H1 (cell line): ENCODE results near the gene EFR3B. TPM values are rescaled to one million over a fixed set of nuclear protein-coding genes. Genes with fewer than 3 reads are reported as not detected.
A peak's percentile ranks its signal among the peaks of the same experiment; 100 is the strongest.

Experiments used
- CTCF ChIA-PET: fragments of 300-600 bp; sonication (Branson Sonifier 250); formaldehyde crosslinking; loops from one replicate; lab custom pipeline; 2021; ENCODE audit not compliant: partially characterized antibody; lab: Charles Lee
- POLR2A ChIA-PET: fragments of 300-600 bp; sonication (Branson Sonifier 250); formaldehyde crosslinking; loops from one replicate; lab custom pipeline; 2021; ENCODE audit warnings: inconsistent platforms; ENCODE audit not compliant: partially characterized antibody; lab: Charles Lee
- DNase-seq, 2 experiments: peaks; one replicate each; pipeline versions ENCODE4 v3.0.0 to v3.0.0-alpha.2; 2010 to 2022; ENCODE audit warnings: low spot score in 2 of 2, low read depth in 1 of 2, mixed read lengths in 1 of 2
- FAIRE-seq: peaks from 2 replicates; lab custom pipeline; 2011; peaks lifted over from hg19 to GRCh38; lab: Jason Lieb, UNC
- H2AFZ ChIP-seq: 2 replicates; pipeline ENCODE4 v1.8.1; 2012; ENCODE audit warnings: low read length, inconsistent platforms
- H2AK5ac ChIP-seq: 2 replicates; pipeline ENCODE4 v1.6.1; 2013; ENCODE audit warnings: low read depth, low read length
- H2BK120ac ChIP-seq: replicated peaks from 2 replicates; pipeline ENCODE3; 2013; ENCODE audit warnings: low read depth, low read length, inconsistent platforms
- H2BK12ac ChIP-seq: 2 replicates; pipeline ENCODE4 v1.6.1; 2013; ENCODE audit warnings: low read depth, low read length
- H2BK15ac ChIP-seq: 2 replicates; pipeline ENCODE4 v1.6.1; 2013; ENCODE audit warnings: low read length
- H2BK20ac ChIP-seq: 2 replicates; pipeline ENCODE4 v1.6.1; 2013; ENCODE audit warnings: low read length
- H2BK5ac ChIP-seq: 2 replicates; pipeline ENCODE4 v1.6.1; 2013; ENCODE audit warnings: low read depth, low read length
- H3K14ac ChIP-seq: 2 replicates; pipeline ENCODE4 v1.6.1; 2013; ENCODE audit warnings: inconsistent platforms; ENCODE audit not compliant: insufficient read length
- H3K18ac ChIP-seq: 2 replicates; pipeline ENCODE4 v1.6.1; 2013; ENCODE audit warnings: low read length; ENCODE audit errors: extremely low read depth
- H3K23ac ChIP-seq: 2 replicates; pipeline ENCODE4 v1.6.1; 2013; ENCODE audit warnings: inconsistent platforms; ENCODE audit not compliant: insufficient read length
- H3K23me2 ChIP-seq: 2 replicates; pipeline ENCODE4 v1.6.1; 2013; ENCODE audit warnings: low read depth, low read length
- H3K27ac ChIP-seq: 2 replicates; pipeline ENCODE4 v1.6.1; 2011; ENCODE audit warnings: low read depth, low read length, inconsistent platforms
- H3K27me3 ChIP-seq, 4 experiments: replicated peaks in 1 of 4; 1 replicate in 1 of 4; 2 replicates in 3 of 4; pipeline versions ENCODE4 v1.6.1 to v1.8.1; 2011 to 2013; ENCODE audit warnings: low read length in 3 of 4, mild to moderate bottlenecking in 3 of 4, inconsistent platforms in 2 of 4, mixed read lengths in 2 of 4, moderate library complexity in 1 of 4; ENCODE audit not compliant: control insufficient read depth in 3 of 4, insufficient read depth in 3 of 4; ENCODE audit errors: extremely low read depth in 1 of 4
- H3K36me3 ChIP-seq, 4 experiments: 2 replicates each; pipeline versions ENCODE4 v1.6.1 to v1.8.1; 2011 to 2013; ENCODE audit warnings: mild to moderate bottlenecking in 4 of 4, low read length in 3 of 4, moderate library complexity in 2 of 4, control low read depth in 1 of 4, inconsistent platforms in 1 of 4; ENCODE audit not compliant: insufficient read depth in 4 of 4, control insufficient read depth in 2 of 4
- H3K4ac ChIP-seq: replicated peaks from 2 replicates; pipeline ENCODE3; 2013; ENCODE audit warnings: low read length, low read depth, mixed read lengths, inconsistent platforms; ENCODE audit not compliant: insufficient read length
- H3K4me1 ChIP-seq, 4 experiments: replicated peaks in 1 of 4; 1 replicate in 1 of 4; 2 replicates in 3 of 4; pipeline versions ENCODE4 v1.6.1 to v1.8.1; 2011 to 2013; ENCODE audit warnings: low read length in 3 of 4, inconsistent platforms in 2 of 4, mixed read lengths in 1 of 4; ENCODE audit not compliant: insufficient read depth in 4 of 4, control insufficient read depth in 3 of 4
- H3K4me2 ChIP-seq, 2 experiments: 2 replicates each; pipeline versions ENCODE4 v1.6.1 to v1.8.1; 2011 to 2013; ENCODE audit warnings: low read depth in 2 of 2, low read length in 2 of 2, control low read depth in 1 of 2, inconsistent platforms in 1 of 2, mild to moderate bottlenecking in 1 of 2; ENCODE audit not compliant: insufficient read depth in 1 of 2
- H3K4me3 ChIP-seq, 4 experiments: fragments of 200-600, 300-600 bp in 1 of 4; sonication (generic), shearing (Covaris generic), sonication (Bioruptor Twin) in 1 of 4; 2 replicates each; pipeline versions ENCODE4 v1.5.1 to v1.8.1; 2011 to 2016; ENCODE audit warnings: low read length in 4 of 4, low read depth in 3 of 4, control low read depth in 2 of 4, inconsistent platforms in 2 of 4, mild to moderate bottlenecking in 2 of 4, mixed read lengths in 1 of 4, moderate library complexity in 1 of 4; ENCODE audit not compliant: insufficient read depth in 2 of 4; ENCODE audit errors: extremely low read depth in 1 of 4
- H3K56ac ChIP-seq: replicated peaks from 2 replicates; pipeline ENCODE3; 2013; ENCODE audit warnings: low read depth, mild to moderate bottlenecking, mixed read lengths, low read length, inconsistent platforms; ENCODE audit not compliant: insufficient read length
- H3K79me1 ChIP-seq: 2 replicates; pipeline ENCODE4 v1.6.1; 2013; ENCODE audit warnings: low read depth, low read length, control low read depth
- H3K79me2 ChIP-seq, 2 experiments: 2 replicates each; pipeline versions ENCODE4 v1.6.1 to v1.8.1; 2012 to 2013; ENCODE audit warnings: low read length in 2 of 2, mild to moderate bottlenecking in 2 of 2, inconsistent platforms in 1 of 2; ENCODE audit not compliant: insufficient read depth in 2 of 2, control insufficient read depth in 1 of 2
- H3K9ac ChIP-seq, 4 experiments: replicated peaks in 1 of 4; 1 replicate in 1 of 4; 2 replicates in 3 of 4; pipeline versions ENCODE4 v1.6.1 to v1.8.1; 2011 to 2013; ENCODE audit warnings: low read depth in 3 of 4, low read length in 3 of 4, control low read depth in 2 of 4, mild to moderate bottlenecking in 2 of 4, moderate library complexity in 2 of 4, inconsistent platforms in 1 of 4; ENCODE audit errors: extremely low read depth in 1 of 4
- H3K9me3 ChIP-seq, 2 experiments: 2 replicates each; pipeline versions ENCODE4 v1.6.1 to v1.8.1; 2012 to 2013; ENCODE audit warnings: mild to moderate bottlenecking in 2 of 2, moderate library complexity in 2 of 2, control low read depth in 1 of 2, inconsistent platforms in 1 of 2, low read depth in 1 of 2, low read length in 1 of 2, mixed read lengths in 1 of 2; ENCODE audit not compliant: insufficient read depth in 2 of 2
- H4K20me1 ChIP-seq, 2 experiments: replicated peaks in 1 of 2; 2 replicates each; pipeline versions ENCODE3 to v1.8.1; 2011 to 2013; ENCODE audit warnings: inconsistent platforms in 2 of 2, low read length in 2 of 2, mild to moderate bottlenecking in 1 of 2; ENCODE audit not compliant: insufficient read depth in 2 of 2, control insufficient read depth in 1 of 2
- H4K5ac ChIP-seq: 2 replicates; pipeline ENCODE4 v1.6.1; 2013; ENCODE audit warnings: low read length, low read depth, mixed read lengths, inconsistent platforms; ENCODE audit not compliant: insufficient read length
- H4K8ac ChIP-seq: 2 replicates; pipeline ENCODE4 v1.8.0; 2013; ENCODE audit warnings: mild to moderate bottlenecking, moderate library complexity, low read length, inconsistent platforms; ENCODE audit not compliant: insufficient read depth; ENCODE audit errors: extremely low read depth
- H4K91ac ChIP-seq: replicated peaks from 2 replicates; pipeline ENCODE3; 2013; ENCODE audit warnings: low read length, mixed read lengths, inconsistent platforms; ENCODE audit not compliant: insufficient read length
- BACH1 ChIP-seq: IDR thresholded peaks from 2 replicates; pipeline ENCODE4 v1.6.1; 2012; ENCODE audit warnings: low read length, improper control_type of control experiment
- CBX5 ChIP-seq: fragments of 300-800, 300-1000 bp; sonication (generic); IDR thresholded peaks from 2 replicates; pipeline ENCODE4 v1.7.1; 2016; ENCODE audit warnings: antibody characterized with exemption, low read length, low read depth
- CBX8 ChIP-seq: fragments of 300-800, 300-1000 bp; sonication (generic); IDR thresholded peaks from 2 replicates; pipeline ENCODE4 v1.7.1; 2016; ENCODE audit warnings: low read depth, low read length, borderline replicate concordance
- CEBPB ChIP-seq: IDR thresholded peaks from 2 replicates; pipeline ENCODE4 v1.6.1; 2012; ENCODE audit warnings: low read depth, low read length
- CHD1 ChIP-seq: IDR thresholded peaks from 2 replicates; pipeline ENCODE4 v1.6.1; 2012; ENCODE audit warnings: low read depth, low read length, improper control_type of control experiment
- HDAC6 ChIP-seq: IDR thresholded peaks from one replicate; pipeline ENCODE4 v1.7.1; 2012; ENCODE audit warnings: low read depth, mild to moderate bottlenecking, inconsistent platforms, low read length, moderate library complexity
- JUN ChIP-seq: IDR thresholded peaks from 2 replicates; pipeline ENCODE4 v1.6.1; 2011; ENCODE audit warnings: low read depth, mild to moderate bottlenecking, improper control_type of control experiment, low read length
- PHF8 ChIP-seq: fragments of 200-600 bp; sonication (generic); conservative IDR thresholded peaks from 2 replicates; pipeline ENCODE4 v1.7.1; 2012; ENCODE audit warnings: low read depth, mild to moderate bottlenecking, inconsistent platforms, low read length, moderate library complexity
- POLR2A ChIP-seq, 2 experiments: IDR thresholded peaks; 1 replicate in 1 of 2; 2 replicates in 1 of 2; pipeline ENCODE4 v1.6.1; 2011; ENCODE audit warnings: low read depth in 2 of 2, low read length in 2 of 2, mild to moderate bottlenecking in 2 of 2; ENCODE audit errors: control extremely low read depth in 1 of 2
- SP1 ChIP-seq: IDR thresholded peaks from 2 replicates; pipeline ENCODE4 v1.6.1; 2011; ENCODE audit warnings: low read depth, low read length
- USF2 ChIP-seq: IDR thresholded peaks from 2 replicates; pipeline ENCODE4 v1.6.1; 2011; ENCODE audit warnings: low read length, improper control_type of control experiment
- YY1 ChIP-seq: IDR thresholded peaks from 2 replicates; pipeline ENCODE4 v1.6.1; 2011; ENCODE audit warnings: low read depth, mild to moderate bottlenecking, low read length
- ZNF274 ChIP-seq: IDR thresholded peaks from 2 replicates; pipeline ENCODE4 v1.7.0; 2012; ENCODE audit warnings: low read length, borderline replicate concordance; ENCODE audit errors: extremely low read depth
- WGBS, 2 experiments: shearing (Covaris generic) in 1 of 2; methylation state at CpG; one replicate each; pipeline versions ENCODE4 v1.1.6 to v1.1.7; 2013 to 2015; ENCODE audit warnings: low lambda C conversion rate in 2 of 2, mixed read lengths in 2 of 2, inconsistent platforms in 1 of 2, low coverage in 1 of 2, missing lambda C conversion rate in 1 of 2; ENCODE audit not compliant: insufficient replicate concordance in 2 of 2, insufficient coverage in 1 of 2, insufficient read length in 1 of 2; ENCODE audit errors: extremely low coverage in 1 of 2, missing lambda C conversion rate in 1 of 2; 5-methylcytosine and 5-hydroxymethylcytosine counted together
- polyA plus RNA-seq, 7 experiments: library from polyadenylated mRNA; depleted of rRNA in 3 of 7; stranded (reverse) in 5 of 7; unstranded in 2 of 7; fragments of >200 nt in 5 of 7; fragments of 200-250 nt in 2 of 7; gene quantifications; 1 replicate in 5 of 7; 2 replicates in 1 of 7; 4 replicates in 1 of 7; pipeline versions ENCODE4 v1.2.1 to v1.2.3, GENCODE V29; 2011 to 2013; ENCODE audit warnings: missing spikeins in 2 of 7, mixed read lengths in 2 of 7
- total RNA-seq: library from RNA; stranded (reverse); fragmentation: NEBNext Ultra II Directional; extraction: Animal tissue kit (Norgen Biotek cat#: 25700); gene quantifications from 2 replicates; pipeline ENCODE4 v1.2.1, GENCODE V29; 2021

EFR3B gene
- total and polyA plus RNA-seq, 2 of the 8 experiments (the other 6 are each of a cell fraction or from before 2014, with no cell fraction given), result 3.4 to 9.6 TPM

- H4K8ac ChIP-seq, result no peak overlapping the region
- DNase-seq, result no peak
- H2BK20ac ChIP-seq, result no peak overlapping the region
- no peak overlapping the region for H2BK5ac ChIP-seq
- H3K9me3 ChIP-seq, result no peaks in the 10 kb centered on the region
- H4K91ac ChIP-seq, result no peak overlapping the region
- no peak overlapping the region for H3K18ac ChIP-seq
- 0 out of 7 replicates have a peak, but pooled peaks cover 0 to 3% (median 1%) of the 10 kb centered on the region in 4 experiments for H3K4me1 ChIP-seq
- H3K27ac ChIP-seq, result no peak overlapping the region
- no peaks in the 10 kb centered on the region for H3K36me3 ChIP-seq
- H3K4ac ChIP-seq, result no peak overlapping the region
- FAIRE-seq, result no peak
- no peak overlapping the region for H3K14ac ChIP-seq
- H3K4me3 ChIP-seq, result no peak overlapping the region
- H3K79me1 ChIP-seq, result no peaks in the 10 kb centered on the region
- no peak overlapping the region for H2AFZ ChIP-seq
- H2AK5ac ChIP-seq, result 0 out of 2 replicates have a peak overlapping the region, but pooled peaks have one; percentile 30
- whole genome bisulfite sequencing, 2 experiments, result 86 to 100% methylated on average over 1 to 16 of the region's 16 CpGs
- H3K79me2 ChIP-seq, result no peaks in the 10 kb centered on the region
- H3K23ac ChIP-seq, result no peak overlapping the region
- no peak overlapping the region for H2BK120ac ChIP-seq
- H3K9ac ChIP-seq, result no peak overlapping the region
- no peak overlapping the region for H2BK15ac ChIP-seq
- H3K4me2 ChIP-seq, result no peak overlapping the region
- no peak overlapping the region for H3K56ac ChIP-seq
- POLR2A ChIA-PET, result no interaction called here
- H4K5ac ChIP-seq, result no peak overlapping the region
- no peak overlapping the region for H2BK12ac ChIP-seq
- no peaks in the 10 kb centered on the region for H3K23me2 ChIP-seq
- H3K27me3 ChIP-seq, result no peaks in the 10 kb centered on the region
- CTCF ChIA-PET, result interaction anchor here (0.7 to 1.4 kb wide), 4 partner anchors 8 to 62 kb away, joined by 3 to 4 read pairs (median 4); no protein-coding TSS in a partner anchor
- no peaks in the 10 kb centered on the region for H4K20me1 ChIP-seq
- TF ChIP-seq JUN (no peak), CHD1 (no peak), USF2 (no peak), PHF8 (no peak), CEBPB (no peak), SP1 (no peak), CBX8 (no peak), HDAC6 (no peak), POLR2A (IDR thresholded peaks at IDR 0.05; ENCODE audit: control extremely low read depth in 1 of 2, low read depth in 2 of 2, low read length in 2 of 2) (no peak), BACH1 (no peak), YY1 (no peak), CBX5 (no peak), ZNF274 (no peak)
Observed at GRCh38 chr2:25078170-25079049, 36.5 kb downstream of the EFR3B start.
